Activated CD4-positive, alpha-beta T cell treated with anti-CD3 and anti-CD28 coated beads for 36 hours (primary cell): Measurements from ENCODE around the gene RGS7. TPM values are rescaled to one million over a fixed set of nuclear protein-coding genes. Genes with fewer than 3 reads are reported as not detected.

Source experiments
- ATAC-seq: fragments of 200-7000 bp; cut with Tn5 transposase; one replicate; pipeline ENCODE4 v1.10.0; 2021; ENCODE audit warnings: mild to moderate bottlenecking, moderate library complexity
- CTCF ChIA-PET: fragments of 350-600 bp; sonication (Branson Sonifier 250); formaldehyde crosslinking; loops from one replicate; lab custom pipeline; 2021; ENCODE audit warnings: antibody characterized with exemption; lab: Charles Lee
- POLR2A ChIA-PET: fragments of 350-600 bp; sonication (Branson Sonifier 250); formaldehyde crosslinking; loops from one replicate; lab custom pipeline; 2021; ENCODE audit warnings: antibody characterized with exemption, inconsistent platforms; lab: Charles Lee
- DNase-seq: peaks from one replicate; pipeline ENCODE4 v3.0.0-alpha.2; 2020
- H3K27ac Mint-ChIP-seq: one replicate; pipeline ENCODE4 v1.8.0; 2021; ENCODE audit warnings: mixed read lengths
- H3K27me3 Mint-ChIP-seq: one replicate; pipeline ENCODE4 v1.8.0; 2021; ENCODE audit warnings: mixed read lengths
- H3K36me3 Mint-ChIP-seq: one replicate; pipeline ENCODE4 v1.8.0; 2021; ENCODE audit warnings: low read depth, mixed read lengths
- H3K4me1 Mint-ChIP-seq: one replicate; pipeline ENCODE4 v1.8.0; 2021; ENCODE audit warnings: mixed read lengths
- H3K4me3 Mint-ChIP-seq: one replicate; pipeline ENCODE4 v1.8.0; 2021; ENCODE audit warnings: mild to moderate bottlenecking, moderate library complexity, mixed read lengths
- H3K9me3 Mint-ChIP-seq: one replicate; pipeline ENCODE4 v1.8.0; 2021; ENCODE audit warnings: low read depth, mixed read lengths
- intact Hi-C, 2 experiments: fragments of 100-400 bp; cut with DNase I in 1 of 2; cut with micrococcal nuclease in 1 of 2; formaldehyde crosslinking; loops; one replicate each; pipeline versions ENCODE4 v1.14.2 to v1.15.1; 2022 to 2024; cut with DNase I, micrococcal nuclease
- total RNA-seq, 2 experiments: library from RNA; stranded (reverse); gene quantifications; one replicate each; pipeline ENCODE4 v1.2.3, GENCODE V29; 2021

Gene RGS7
- total RNA-seq, 2 experiments from 2014 or later, result not detected

GRCh38 chr1:240967070-240967724 is 389.8 kb downstream of the RGS7 start:
- Mint-ChIP-seq H3K27me3 (no peaks in the 10 kb centered on the region), H3K4me1 (no peaks in the 10 kb centered on the region), H3K27ac (no peak overlapping the region), H3K4me3 (no peak overlapping the region), H3K36me3 (no peaks in the 10 kb centered on the region), H3K9me3 (no peaks in the 10 kb centered on the region)
- POLR2A ChIA-PET, result no interaction called here
- CTCF ChIA-PET, result no interaction called here
- ATAC-seq (no peak), DNase-seq (no peak)
- intact Hi-C loops, result no loop called here

- no peak for ATAC-seq
- Mint-ChIP-seq H3K27ac (no peak overlapping the region), H3K9me3 (no peaks in the 10 kb centered on the region), H3K36me3 (no peaks in the 10 kb centered on the region), H3K4me3 (no peak overlapping the region), H3K4me1 (no peaks in the 10 kb centered on the region), H3K27me3 (no peaks in the 10 kb centered on the region)
- CTCF ChIA-PET, result no interaction called here
- DNase-seq, result no peak
- POLR2A ChIA-PET, result no interaction called here
- intact Hi-C loops, result no loop called here
Observed at GRCh38 chr1:240965581-240966091, 391.4 kb downstream of the RGS7 start.

GRCh38 chr1:240962086-240962485 is 394.9 kb downstream of the RGS7 start:
- POLR2A ChIA-PET, result no interaction called here
- no peak overlapping the region for H3K27ac Mint-ChIP-seq
- CTCF ChIA-PET, result no interaction called here
- no peaks in the 10 kb centered on the region for H3K9me3 Mint-ChIP-seq
- H3K4me3 Mint-ChIP-seq, result no peak overlapping the region
- no peaks in the 10 kb centered on the region for H3K27me3 Mint-ChIP-seq
- H3K4me1 Mint-ChIP-seq, result no peaks in the 10 kb centered on the region
- DNase-seq (no peak), ATAC-seq (no peak)
- H3K36me3 Mint-ChIP-seq, result no peaks in the 10 kb centered on the region
- intact Hi-C loops, result no loop called here

- DNase-seq, result no peak
- CTCF ChIA-PET, result no interaction called here
- no peaks in the 10 kb centered on the region for H3K36me3 Mint-ChIP-seq
Observed at GRCh38 chr1:240956424-240956823, 400.6 kb downstream of the RGS7 start.

GRCh38 chr1:240956020-240956419 is 401.0 kb downstream of the RGS7 start:
- Mint-ChIP-seq H3K27ac (no peak overlapping the region), H3K36me3 (no peaks in the 10 kb centered on the region), H3K4me3 (no peak overlapping the region), H3K27me3 (no peaks in the 10 kb centered on the region), H3K4me1 (no peaks in the 10 kb centered on the region), H3K9me3 (no peaks in the 10 kb centered on the region)
- ATAC-seq (no peak), DNase-seq (no peak)
- ChIA-PET POLR2A (no interaction called here), CTCF (no interaction called here)
- intact Hi-C loops, result loop anchor here in 1 of 2 experiments (10.0 kb wide), 1 partner anchor 59 kb away; no protein-coding TSS in a partner anchor

More at GRCh38 chr1:240956424-240956823, 400.6 kb downstream of the RGS7 start:
- intact Hi-C loops, result loop anchor here in 1 of 2 experiments (10.0 kb wide), 1 partner anchor 58 kb away; no protein-coding TSS in a partner anchor
- POLR2A ChIA-PET, result no interaction called here
- Mint-ChIP-seq H3K27ac (no peak overlapping the region), H3K4me1 (no peaks in the 10 kb centered on the region), H3K9me3 (no peaks in the 10 kb centered on the region), H3K4me3 (no peak overlapping the region), H3K27me3 (no peaks in the 10 kb centered on the region)
- ATAC-seq, result no peak

GRCh38 chr1:240947438-240948224 is 409.4 kb downstream of the RGS7 start:
- Mint-ChIP-seq H3K36me3 (no peaks in the 10 kb centered on the region), H3K4me3 (no peak overlapping the region), H3K27me3 (no peaks in the 10 kb centered on the region), H3K9me3 (no peaks in the 10 kb centered on the region), H3K27ac (no peak overlapping the region), H3K4me1 (no peaks in the 10 kb centered on the region)
- ChIA-PET CTCF (no interaction called here), POLR2A (no interaction called here)
- DNase-seq (no peak), ATAC-seq (no peak)
- intact Hi-C loops, result loop anchor here in 1 of 2 experiments (2.0 kb wide), 1 partner anchor 215 kb away; no protein-coding TSS in a partner anchor

- Mint-ChIP-seq H3K36me3 (no peaks in the 10 kb centered on the region), H3K4me1 (no peaks in the 10 kb centered on the region), H3K27me3 (no peaks in the 10 kb centered on the region), H3K9me3 (no peaks in the 10 kb centered on the region), H3K27ac (no peak overlapping the region), H3K4me3 (no peak overlapping the region)
- intact Hi-C loops, result loop anchor here in 1 of 2 experiments (2.0 kb wide), 1 partner anchor 214 kb away; no protein-coding TSS in a partner anchor
- CTCF ChIA-PET, result no interaction called here
- DNase-seq, result peak; percentile 22
- POLR2A ChIA-PET, result no interaction called here
- no peak for ATAC-seq
Observed at GRCh38 chr1:240946926-240947325, 410.1 kb downstream of the RGS7 start.

- intact Hi-C loops, result no loop called here
- POLR2A ChIA-PET, result no interaction called here
- Mint-ChIP-seq H3K27me3 (no peaks in the 10 kb centered on the region), H3K36me3 (no peaks in the 10 kb centered on the region), H3K4me1 (no peaks in the 10 kb centered on the region), H3K27ac (no peak overlapping the region), H3K4me3 (no peak overlapping the region), H3K9me3 (peaks cover 2% of the 10 kb centered on the region)
- CTCF ChIA-PET, result no interaction called here
- no peak for ATAC-seq
- DNase-seq, result no peak
Observed at GRCh38 chr1:240942901-240943300, 414.1 kb downstream of the RGS7 start.

- CTCF ChIA-PET, result no interaction called here
- DNase-seq, result no peak
- peaks cover 11% of the 10 kb centered on the region for H3K9me3 Mint-ChIP-seq
Observed at GRCh38 chr1:240941701-240942370, 415.2 kb downstream of the RGS7 start.

GRCh38 chr1:240936911-240937668 is 419.9 kb downstream of the RGS7 start:
- ChIA-PET CTCF (no interaction called here), POLR2A (no interaction called here)
- no peak overlapping the region for H3K4me3 Mint-ChIP-seq
- H3K36me3 Mint-ChIP-seq, result no peaks in the 10 kb centered on the region
- intact Hi-C loops, result no loop called here
- DNase-seq (no peak), ATAC-seq (no peak)
- no peaks in the 10 kb centered on the region for H3K4me1 Mint-ChIP-seq
- no peaks in the 10 kb centered on the region for H3K27me3 Mint-ChIP-seq
- no peak overlapping the region for H3K27ac Mint-ChIP-seq
- peaks cover 19% of the 10 kb centered on the region for H3K9me3 Mint-ChIP-seq

More at GRCh38 chr1:240941701-240942370, 415.2 kb downstream of the RGS7 start:
- Mint-ChIP-seq H3K36me3 (no peaks in the 10 kb centered on the region), H3K4me1 (no peaks in the 10 kb centered on the region), H3K27ac (no peak overlapping the region), H3K4me3 (no peak overlapping the region), H3K27me3 (no peaks in the 10 kb centered on the region)
- intact Hi-C loops, result no loop called here
- POLR2A ChIA-PET, result no interaction called here
- no peak for ATAC-seq

- Mint-ChIP-seq H3K4me1 (no peaks in the 10 kb centered on the region), H3K36me3 (no peaks in the 10 kb centered on the region), H3K4me3 (no peak overlapping the region), H3K9me3 (peaks cover 19% of the 10 kb centered on the region), H3K27me3 (no peaks in the 10 kb centered on the region), H3K27ac (no peak overlapping the region)
- no peak for ATAC-seq
- no peak for DNase-seq
- CTCF ChIA-PET, result no interaction called here
- intact Hi-C loops, result no loop called here
- POLR2A ChIA-PET, result no interaction called here
Observed at GRCh38 chr1:240935920-240936319, 421.1 kb downstream of the RGS7 start.
